ENCODE data around the gene GPR162. TPM values are rescaled to one million over a fixed set of nuclear protein-coding genes. Genes with fewer than 3 reads are reported as not detected.

The GPR162 gene
- total RNA-seq, 1 donor from 2014 or later: 21.5 TPM

DNA sequence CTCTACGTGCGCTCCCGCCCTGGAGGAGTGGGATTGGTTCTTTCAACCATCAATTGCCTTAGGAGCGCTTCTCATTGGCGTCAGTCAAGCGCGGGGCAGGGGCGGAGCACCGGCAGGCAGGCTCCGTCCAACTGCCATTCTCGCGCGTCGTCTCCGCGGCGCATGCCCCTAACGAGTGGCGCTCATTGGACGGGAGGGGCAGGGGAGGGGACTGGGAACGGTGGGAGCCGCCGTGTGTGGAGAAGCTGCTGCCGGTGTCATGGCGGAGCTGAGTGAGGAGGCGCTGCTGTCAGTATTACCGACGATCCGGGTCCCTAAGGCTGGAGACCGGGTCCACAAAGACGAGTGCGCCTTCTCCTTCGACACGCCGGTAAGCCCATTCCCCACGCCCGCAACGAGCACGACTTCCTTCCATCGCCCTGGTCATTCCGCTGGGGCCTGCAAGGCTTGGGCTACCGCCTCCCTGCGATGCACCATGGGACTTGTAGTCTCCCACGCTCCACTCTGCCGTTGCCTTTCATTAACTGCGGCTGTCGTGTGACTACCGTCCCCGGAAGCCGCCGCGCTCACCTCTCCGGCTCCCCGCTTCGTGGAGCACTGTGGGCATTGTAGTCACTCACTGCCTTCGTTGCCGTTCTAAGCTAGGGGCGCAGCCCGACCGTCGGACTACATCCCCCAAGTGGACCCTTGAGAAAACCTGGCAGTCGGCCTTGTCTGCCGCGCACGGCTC is 30.5 kb downstream of the GPR162 start, which contains the start of gene USP5:
TSS of gene USP5 (plus strand) at position 230 of the 730 bp plus-strand sequence. CDS start at position 260, 30 bp downstream.
- peaks cover 12% of the 10 kb centered on the region for H3K4me1 ChIP-seq
- H3K27me3 ChIP-seq (ENCODE audit: low read depth): no peaks in the 10 kb centered on the region
- peak within 1 kb of the TSS; percentile 86 for H3K4me3 ChIP-seq
- peak within 1 kb of the TSS; percentile 96 for H3K27ac ChIP-seq
- peaks cover 21% of the 10 kb centered on the region for H3K36me3 ChIP-seq
- TF ChIP-seq, protein P1, sequence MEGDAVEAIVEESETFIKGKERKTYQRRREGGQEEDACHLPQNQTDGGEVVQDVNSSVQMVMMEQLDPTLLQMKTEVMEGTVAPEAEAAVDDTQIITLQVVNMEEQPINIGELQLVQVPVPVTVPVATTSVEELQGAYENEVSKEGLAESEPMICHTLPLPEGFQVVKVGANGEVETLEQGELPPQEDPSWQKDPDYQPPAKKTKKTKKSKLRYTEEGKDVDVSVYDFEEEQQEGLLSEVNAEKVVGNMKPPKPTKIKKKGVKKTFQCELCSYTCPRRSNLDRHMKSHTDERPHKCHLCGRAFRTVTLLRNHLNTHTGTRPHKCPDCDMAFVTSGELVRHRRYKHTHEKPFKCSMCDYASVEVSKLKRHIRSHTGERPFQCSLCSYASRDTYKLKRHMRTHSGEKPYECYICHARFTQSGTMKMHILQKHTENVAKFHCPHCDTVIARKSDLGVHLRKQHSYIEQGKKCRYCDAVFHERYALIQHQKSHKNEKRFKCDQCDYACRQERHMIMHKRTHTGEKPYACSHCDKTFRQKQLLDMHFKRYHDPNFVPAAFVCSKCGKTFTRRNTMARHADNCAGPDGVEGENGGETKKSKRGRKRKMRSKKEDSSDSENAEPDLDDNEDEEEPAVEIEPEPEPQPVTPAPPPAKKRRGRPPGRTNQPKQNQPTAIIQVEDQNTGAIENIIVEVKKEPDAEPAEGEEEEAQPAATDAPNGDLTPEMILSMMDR (IDR thresholded peaks at IDR 0.05): no peak
- ATAC-seq (peak; percentile 95 to 96), DNase-seq (peak; percentile 100)
- intact Hi-C loops (cut with DNase I): no loop called here
- no peaks in the 10 kb centered on the region for H3K9me3 ChIP-seq

DNA sequence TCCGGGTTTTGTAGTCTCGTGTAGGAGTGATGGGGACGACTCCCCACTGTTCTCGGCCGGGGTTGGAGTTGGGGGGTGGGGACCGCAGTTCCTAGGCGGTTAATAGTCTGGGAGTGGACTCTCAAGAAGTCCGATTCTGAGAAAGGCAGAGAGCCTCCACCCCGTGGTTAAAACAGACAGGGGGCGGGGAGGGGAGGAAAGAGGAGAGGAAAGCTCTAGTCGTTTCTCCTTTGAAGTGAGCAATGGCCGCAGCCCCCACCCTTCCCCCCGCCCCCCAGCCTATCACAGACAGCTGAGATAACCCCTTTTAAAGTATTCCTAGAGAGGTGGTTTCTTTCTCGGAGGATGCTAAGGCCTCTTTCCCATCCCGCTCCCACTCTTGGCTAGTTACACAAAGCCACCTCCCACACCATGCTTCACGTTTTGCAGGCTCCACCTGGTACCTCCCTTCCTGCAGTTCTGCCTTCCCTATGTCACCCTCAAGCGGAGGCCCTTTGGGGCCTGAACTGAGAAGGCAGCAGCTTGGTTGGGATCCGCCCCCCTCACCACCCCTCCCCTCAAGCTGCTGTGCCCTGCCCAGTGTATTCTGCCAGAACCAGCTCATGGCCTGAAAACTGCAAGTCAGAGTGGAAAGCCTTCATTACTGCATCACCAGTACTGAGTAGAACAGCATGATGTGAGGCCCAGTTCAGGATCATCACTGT is 31.2 kb downstream of the GPR162 start:
- Histone ChIP-seq H3K27ac (peak overlapping the region; percentile 29), H3K27me3 (ENCODE audit: low read depth) (no peaks in the 10 kb centered on the region), H3K4me1 (peaks cover 12% of the 10 kb centered on the region), H3K9me3 (no peaks in the 10 kb centered on the region), H3K36me3 (peaks cover 28% of the 10 kb centered on the region), H3K4me3 (peak overlapping the region; percentile 86)
- ATAC-seq: no peak
- intact Hi-C loops (cut with DNase I): no loop called here
- no peak for DNase-seq
- TF ChIP-seq, protein P1 (IDR thresholded peaks at IDR 0.05): no peak

DNA sequence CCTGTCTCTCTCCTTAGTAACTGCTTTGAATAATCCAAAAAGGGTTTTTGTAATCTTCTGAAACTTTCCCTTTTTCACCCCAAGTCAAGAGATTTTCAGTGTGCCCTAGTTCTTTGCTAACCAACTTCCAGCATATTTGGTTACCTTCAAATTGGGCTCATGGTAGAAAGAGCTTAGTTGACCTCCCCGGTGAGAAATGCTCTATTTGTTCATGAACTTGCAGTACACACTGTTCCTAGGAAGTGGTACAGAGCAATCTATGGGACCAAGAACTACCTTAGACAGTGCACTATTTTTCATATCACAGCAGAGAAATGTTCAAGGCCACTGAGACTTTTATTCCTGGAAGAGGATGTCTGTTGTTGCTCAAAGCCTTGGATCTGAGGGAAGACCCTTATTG is 32.0 kb downstream of the GPR162 start:
- intact Hi-C loops (cut with DNase I): no loop called here
- Histone ChIP-seq H3K27ac (no peak overlapping the region), H3K27me3 (ENCODE audit: low read depth) (no peaks in the 10 kb centered on the region), H3K4me1 (peaks cover 12% of the 10 kb centered on the region), H3K4me3 (no peak overlapping the region), H3K9me3 (no peaks in the 10 kb centered on the region), H3K36me3 (peaks cover 36% of the 10 kb centered on the region)
- TF ChIP-seq, protein P1 (IDR thresholded peaks at IDR 0.05): no peak
- no peak for ATAC-seq
- no peak for DNase-seq

- TF ChIP-seq, protein P1 (IDR thresholded peaks at IDR 0.05): no peak
- Histone ChIP-seq H3K4me3 (no peak overlapping the region), H3K27me3 (ENCODE audit: low read depth) (no peaks in the 10 kb centered on the region), H3K9me3 (no peaks in the 10 kb centered on the region), H3K36me3 (peaks cover 40% of the 10 kb centered on the region), H3K4me1 (peaks cover 12% of the 10 kb centered on the region), H3K27ac (no peak overlapping the region)
- ATAC-seq (no peak), DNase-seq (no peak)
- intact Hi-C loops (cut with DNase I): no loop called here
Observed at GRCh38 chr12:6854036-6854435, 32.4 kb downstream of the GPR162 start.

DNA sequence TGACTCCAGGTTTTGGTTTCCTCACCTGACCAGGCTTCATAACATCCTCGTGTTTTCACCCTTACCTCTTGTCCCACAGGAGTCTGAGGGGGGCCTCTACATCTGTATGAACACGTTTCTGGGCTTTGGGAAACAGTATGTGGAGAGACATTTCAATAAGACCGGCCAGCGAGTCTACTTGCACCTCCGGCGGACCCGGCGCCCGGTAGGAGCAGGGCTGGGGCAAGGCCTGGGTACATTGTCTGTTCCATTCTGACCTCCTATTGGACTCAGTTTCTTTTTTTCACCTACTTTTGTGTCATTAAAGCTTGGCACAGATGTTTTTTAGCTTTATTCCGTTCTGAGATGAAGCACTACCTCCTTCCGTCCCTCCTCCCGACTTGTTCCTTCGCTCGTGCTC is 33.7 kb downstream of the GPR162 start:
- Histone ChIP-seq H3K27me3 (ENCODE audit: low read depth) (no peaks in the 10 kb centered on the region), H3K4me3 (no peak overlapping the region), H3K9me3 (no peaks in the 10 kb centered on the region), H3K4me1 (peaks cover 12% of the 10 kb centered on the region), H3K27ac (no peak overlapping the region), H3K36me3 (peaks cover 53% of the 10 kb centered on the region)
- ATAC-seq (no peak), DNase-seq (no peak)
- intact Hi-C loops (cut with DNase I): no loop called here
- TF ChIP-seq, protein P1 (IDR thresholded peaks at IDR 0.05): no peak

Measured in lower lobe of right lung (tissue), 2 donors.